Left ventricle myocardium inferior (tissue), 1 donor: ENCODE measurements around the gene LRP2BP. TPM values are rescaled to one million over a fixed set of nuclear protein-coding genes. Genes with fewer than 3 reads are reported as not detected.

Source experiments
- DNase-seq: peaks from one replicate; pipeline ENCODE4 v3.0.0-alpha.2; 2020
- H3K27ac ChIP-seq: fragments of 200-600 bp; replicated peaks from 2 replicates; pipeline ENCODE4 v1.8.0; 2021
- H3K27me3 ChIP-seq: fragments of 200-600 bp; 2 replicates; pipeline ENCODE4 v1.8.0; 2021; ENCODE audit warnings: low read depth
- H3K36me3 ChIP-seq: fragments of 200-600 bp; 2 replicates; pipeline ENCODE4 v1.8.0; 2021
- H3K4me1 ChIP-seq: fragments of 200-600 bp; 2 replicates; pipeline ENCODE4 v1.8.0; 2021
- H3K4me3 ChIP-seq: fragments of 200-600 bp; 2 replicates; pipeline ENCODE4 v1.8.0; 2021; ENCODE audit warnings: mild to moderate bottlenecking, moderate library complexity
- H3K9me3 ChIP-seq: fragments of 200-600 bp; replicated peaks from 2 replicates; pipeline ENCODE4 v1.8.0; 2021
- intact Hi-C: fragments of 100-400 bp; cut with micrococcal nuclease; formaldehyde crosslinking; loops from one replicate; pipeline ENCODE4 v1.11.0; 2022
- total RNA-seq: library from RNA; stranded (reverse); fragmentation: NEBNext Ultra II Directional; extraction: Animal tissue kit (Norgen Biotek cat#: 25700); gene quantifications from one replicate; pipeline ENCODE4 v1.2.1, GENCODE V29; 2021
- TF ChIP-seq, protein P1 (sequence below): fragments of 200-600 bp; IDR thresholded peaks from 2 replicates; pipeline ENCODE4 v1.8.0; 2021; ENCODE audit warnings: antibody characterized with exemption, mild to moderate bottlenecking, borderline replicate concordance
- donor health status: DM: no; HTN: yes; CAD: no; lungs with severe emphysema.

Gene LRP2BP
- total RNA-seq, 1 donor from 2014 or later: 2.8 TPM

DNA sequence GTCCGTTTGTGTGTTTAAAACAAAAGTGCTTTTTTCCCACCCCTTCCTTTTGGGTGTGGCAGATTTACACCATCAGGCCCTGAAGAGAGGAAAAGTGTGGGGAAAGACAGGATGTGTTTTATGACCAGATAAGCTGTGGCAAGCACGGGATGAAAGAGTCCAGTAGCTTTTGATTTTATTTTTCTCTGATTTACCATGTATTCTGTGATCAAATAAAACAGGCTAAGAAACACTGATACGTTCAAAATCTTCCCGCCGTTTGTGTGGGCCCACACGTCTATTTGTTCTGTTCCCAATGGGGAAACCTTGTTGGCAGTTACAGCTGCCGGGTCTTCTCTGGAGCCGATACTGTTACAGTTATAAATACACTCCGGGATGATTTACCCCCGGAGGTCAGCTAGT lies 10.8 kb downstream of the LRP2BP start:
- H3K9me3 ChIP-seq: peaks cover 10% of the 10 kb centered on the region
- DNase-seq: no peak
- intact Hi-C loops: no loop called here
- TF ChIP-seq, protein P1, sequence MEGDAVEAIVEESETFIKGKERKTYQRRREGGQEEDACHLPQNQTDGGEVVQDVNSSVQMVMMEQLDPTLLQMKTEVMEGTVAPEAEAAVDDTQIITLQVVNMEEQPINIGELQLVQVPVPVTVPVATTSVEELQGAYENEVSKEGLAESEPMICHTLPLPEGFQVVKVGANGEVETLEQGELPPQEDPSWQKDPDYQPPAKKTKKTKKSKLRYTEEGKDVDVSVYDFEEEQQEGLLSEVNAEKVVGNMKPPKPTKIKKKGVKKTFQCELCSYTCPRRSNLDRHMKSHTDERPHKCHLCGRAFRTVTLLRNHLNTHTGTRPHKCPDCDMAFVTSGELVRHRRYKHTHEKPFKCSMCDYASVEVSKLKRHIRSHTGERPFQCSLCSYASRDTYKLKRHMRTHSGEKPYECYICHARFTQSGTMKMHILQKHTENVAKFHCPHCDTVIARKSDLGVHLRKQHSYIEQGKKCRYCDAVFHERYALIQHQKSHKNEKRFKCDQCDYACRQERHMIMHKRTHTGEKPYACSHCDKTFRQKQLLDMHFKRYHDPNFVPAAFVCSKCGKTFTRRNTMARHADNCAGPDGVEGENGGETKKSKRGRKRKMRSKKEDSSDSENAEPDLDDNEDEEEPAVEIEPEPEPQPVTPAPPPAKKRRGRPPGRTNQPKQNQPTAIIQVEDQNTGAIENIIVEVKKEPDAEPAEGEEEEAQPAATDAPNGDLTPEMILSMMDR: no peak
- H3K36me3 ChIP-seq: no peaks in the 10 kb centered on the region
- peak overlapping the region; percentile 54 for H3K27ac ChIP-seq
- peak overlapping the region; percentile 29 for H3K4me3 ChIP-seq
- peaks cover 6% of the 10 kb centered on the region for H3K4me1 ChIP-seq
- no peaks in the 10 kb centered on the region for H3K27me3 ChIP-seq

DNA sequence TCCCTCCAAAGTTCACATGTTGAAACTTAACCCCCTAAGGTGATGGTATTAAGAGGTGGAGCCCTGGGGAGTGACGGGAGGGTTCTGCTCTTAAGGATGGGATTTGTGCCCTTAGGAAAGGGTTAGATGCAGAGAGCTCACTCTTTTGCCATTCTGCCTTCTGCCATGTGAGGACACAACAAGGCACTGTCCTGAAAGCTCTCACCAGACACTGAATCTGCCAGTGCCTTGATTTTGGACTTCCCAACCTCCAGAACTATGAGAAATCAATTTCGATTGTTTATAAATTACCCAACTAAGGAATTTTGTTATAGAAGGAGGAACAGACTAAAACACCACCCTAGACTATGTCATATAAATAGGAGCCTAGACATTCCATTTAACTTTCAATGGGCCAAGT lies 11.7 kb downstream of the LRP2BP start:
- intact Hi-C loops: no loop called here
- Histone ChIP-seq H3K4me1 (peaks cover 6% of the 10 kb centered on the region), H3K9me3 (peaks cover 10% of the 10 kb centered on the region), H3K27me3 (no peaks in the 10 kb centered on the region), H3K36me3 (no peaks in the 10 kb centered on the region), H3K27ac (peak overlapping the region; percentile 54), H3K4me3 (peak overlapping the region; percentile 29)
- no peak for DNase-seq
- TF ChIP-seq, protein P1: no peak

DNA sequence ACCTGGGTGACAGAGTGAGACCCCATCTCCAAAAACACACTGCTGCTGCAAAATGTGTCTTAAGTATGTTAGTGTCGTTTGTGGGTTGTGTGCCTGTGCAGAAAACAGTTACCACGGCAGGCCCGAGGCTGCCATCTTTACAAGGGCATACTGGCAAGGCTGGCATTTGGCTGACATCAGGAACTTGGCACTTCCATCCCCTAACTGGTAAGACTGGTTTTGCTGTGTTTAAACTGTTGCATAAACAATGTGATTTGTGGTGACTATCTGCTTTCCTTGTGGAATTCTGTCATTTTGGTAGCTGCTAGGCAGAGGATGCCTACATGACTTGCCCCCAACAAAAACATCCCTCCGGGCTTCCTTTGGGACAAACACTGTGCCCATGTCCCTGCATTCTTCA lies 12.3 kb downstream of the LRP2BP start:
- H3K4me1 ChIP-seq: peaks cover 6% of the 10 kb centered on the region
- TF ChIP-seq, protein P1: no peak
- H3K36me3 ChIP-seq: no peaks in the 10 kb centered on the region
- H3K9me3 ChIP-seq: peaks cover 10% of the 10 kb centered on the region
- intact Hi-C loops: no loop called here
- DNase-seq: no peak
- H3K27me3 ChIP-seq: no peaks in the 10 kb centered on the region
- H3K27ac ChIP-seq: no peak overlapping the region
- no peak overlapping the region for H3K4me3 ChIP-seq

DNA sequence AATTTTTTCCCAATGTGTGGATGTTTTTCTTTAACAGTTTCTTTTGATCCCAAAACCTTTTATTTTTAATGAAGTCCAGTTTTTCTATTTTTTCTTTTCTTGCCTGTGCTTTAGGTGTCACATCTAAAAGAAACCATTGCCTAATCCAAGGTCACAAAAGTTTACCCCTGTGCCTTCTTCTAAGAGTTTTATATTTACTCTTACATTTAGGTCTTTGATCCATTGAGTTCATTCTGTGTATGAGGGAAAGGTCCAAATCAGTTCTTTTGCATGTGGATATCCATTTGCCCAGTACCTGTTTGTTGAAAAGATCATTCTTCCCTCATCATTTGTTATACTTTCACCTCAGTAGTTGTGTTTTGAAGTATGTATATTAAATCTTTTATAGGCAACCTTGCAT lies 13.0 kb downstream of the LRP2BP start:
- peaks cover 10% of the 10 kb centered on the region for H3K9me3 ChIP-seq
- intact Hi-C loops: no loop called here
- TF ChIP-seq, protein P1: no peak

DNA sequence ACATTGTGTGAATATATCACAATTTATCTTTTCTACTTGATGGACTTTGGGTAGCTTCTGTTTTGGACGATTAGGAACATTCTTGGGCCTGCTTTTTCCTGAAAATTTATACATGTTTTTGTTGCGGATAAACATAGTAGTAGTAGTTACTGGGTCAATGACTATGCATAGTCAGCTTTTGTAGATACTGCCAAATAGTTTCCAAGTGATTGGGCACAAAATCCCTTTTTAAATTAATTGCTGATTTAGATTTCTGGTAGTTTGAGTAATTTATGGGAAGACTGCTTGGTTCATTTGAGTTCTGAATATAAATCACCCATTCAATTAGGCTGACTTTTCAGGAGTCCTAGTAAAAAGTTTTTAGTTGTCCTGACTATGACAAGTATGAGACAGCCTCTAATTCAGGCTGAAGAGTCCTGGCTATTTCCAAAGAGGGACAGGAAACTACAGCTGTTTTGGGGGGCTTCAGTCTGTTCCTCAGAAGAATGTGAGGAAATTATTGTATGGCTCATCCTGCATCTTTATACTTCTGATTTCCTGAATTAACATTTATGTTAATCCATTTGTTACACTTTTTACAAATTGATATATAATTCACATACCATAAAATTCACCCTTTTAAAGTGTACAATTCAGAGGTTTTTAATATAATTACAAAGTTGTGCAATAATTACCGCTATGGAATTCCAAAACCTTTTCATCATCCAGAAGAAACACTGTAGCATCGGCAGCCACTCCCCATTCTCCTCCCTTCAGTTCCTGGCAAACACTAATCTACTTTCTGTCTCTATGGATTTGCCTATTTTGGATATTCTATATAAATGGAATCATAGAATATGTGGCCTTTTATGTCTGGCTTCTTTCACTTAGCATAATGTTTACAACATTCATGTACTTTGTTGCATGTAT lies 14.2 kb downstream of the LRP2BP start:
- no peak for DNase-seq
- TF ChIP-seq, protein P1: no peak
- H3K4me3 ChIP-seq: no peak overlapping the region
- H3K4me1 ChIP-seq: peaks cover 6% of the 10 kb centered on the region
- no peak overlapping the region for H3K27ac ChIP-seq
- no peaks in the 10 kb centered on the region for H3K36me3 ChIP-seq
- H3K9me3 ChIP-seq: peaks cover 10% of the 10 kb centered on the region
- H3K27me3 ChIP-seq: no peaks in the 10 kb centered on the region
- intact Hi-C loops: no loop called here

More for the DNA sequence above, 13.0 kb downstream of the LRP2BP start:
- Histone ChIP-seq H3K4me1 (peaks cover 6% of the 10 kb centered on the region), H3K36me3 (no peaks in the 10 kb centered on the region), H3K27me3 (no peaks in the 10 kb centered on the region), H3K4me3 (no peak overlapping the region), H3K27ac (no peak overlapping the region)
- no peak for DNase-seq
